Measurements from ENCODE around the gene FBXL17.
A peak's percentile ranks its signal among the peaks of the same experiment; 100 is the strongest.

The FBXL17 gene

DNA sequence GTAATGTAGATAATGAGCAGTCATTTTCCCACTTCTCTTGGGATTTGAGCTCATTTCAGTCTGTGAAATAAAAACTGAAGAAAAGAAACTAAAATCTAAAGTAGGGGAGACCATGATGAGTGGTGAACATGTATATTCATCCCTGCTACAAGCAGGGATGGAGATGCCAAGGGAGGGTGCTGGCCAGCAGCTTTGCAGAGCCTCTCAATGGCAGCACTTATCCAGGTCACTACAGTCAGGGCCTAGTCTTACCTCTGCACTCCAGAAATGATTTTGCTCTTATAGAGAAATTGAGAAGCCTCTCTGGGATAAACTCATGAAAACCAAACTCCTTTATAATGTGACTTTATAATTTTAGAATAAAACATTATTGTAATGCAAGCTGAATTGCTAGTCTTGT, 317.6 kb downstream of the FBXL17 start:
- DNase-seq: no peak
- peaks cover under 1% of the 10 kb centered on the region for H3K4me1 Mint-ChIP-seq (ENCODE audit: low read depth)
- no peaks in the 10 kb centered on the region for H3K36me3 Mint-ChIP-seq (ENCODE audit: low read depth)
- H3K4me3 Mint-ChIP-seq: no peak overlapping the region
- H3K9me3 Mint-ChIP-seq: no peaks in the 10 kb centered on the region
- H3K27ac Mint-ChIP-seq: no peak overlapping the region
- no peaks in the 10 kb centered on the region for H3K27me3 Mint-ChIP-seq

DNA sequence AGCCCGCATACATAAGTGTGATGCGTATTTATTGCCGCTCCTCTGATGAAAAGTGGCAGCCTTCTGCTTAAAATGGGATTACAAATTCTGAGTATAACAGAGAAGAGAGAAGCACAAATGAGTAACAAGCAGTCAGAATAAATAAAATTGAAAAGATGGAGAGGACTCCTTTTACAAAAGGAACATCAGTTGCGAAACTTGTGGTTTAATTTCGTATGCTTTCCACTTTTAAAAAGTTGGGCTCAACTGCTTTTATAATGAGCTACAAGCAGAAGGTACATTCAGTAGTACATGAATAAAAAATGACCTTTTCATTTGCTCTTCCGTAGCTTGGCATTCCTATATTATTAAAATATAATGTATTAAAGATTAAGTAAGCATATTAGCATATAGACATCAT, 320.0 kb downstream of the FBXL17 start:
- Mint-ChIP-seq H3K27me3 (no peaks in the 10 kb centered on the region), H3K36me3 (ENCODE audit: low read depth) (no peaks in the 10 kb centered on the region), H3K4me3 (no peak overlapping the region), H3K4me1 (ENCODE audit: low read depth) (no peaks in the 10 kb centered on the region), H3K27ac (no peak overlapping the region), H3K9me3 (no peaks in the 10 kb centered on the region)
- no peak for DNase-seq

DNA sequence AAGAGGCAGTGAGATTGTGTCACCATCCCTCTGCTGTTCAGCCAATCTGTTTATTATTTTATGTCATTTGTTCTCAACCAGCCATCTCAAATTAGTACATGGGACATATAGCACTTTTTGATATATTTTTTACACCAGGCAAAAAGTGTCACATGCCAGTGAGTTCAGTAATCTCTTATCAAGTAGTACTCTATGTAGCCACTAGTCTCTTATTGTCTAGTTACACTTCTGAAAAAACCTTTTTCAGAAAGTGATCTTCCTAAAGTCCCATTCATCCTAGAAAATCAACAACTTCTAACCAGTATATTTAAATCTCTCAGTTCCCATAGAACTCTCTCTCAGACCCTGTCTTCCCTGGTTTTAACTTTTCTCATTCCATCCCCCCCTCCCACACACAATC, 321.6 kb downstream of the FBXL17 start:
- Mint-ChIP-seq H3K27ac (no peak overlapping the region), H3K4me3 (no peak overlapping the region), H3K36me3 (ENCODE audit: low read depth) (peaks cover 3% of the 10 kb centered on the region), H3K27me3 (no peaks in the 10 kb centered on the region), H3K9me3 (no peaks in the 10 kb centered on the region), H3K4me1 (ENCODE audit: low read depth) (no peaks in the 10 kb centered on the region)
- DNase-seq: no peak

DNA sequence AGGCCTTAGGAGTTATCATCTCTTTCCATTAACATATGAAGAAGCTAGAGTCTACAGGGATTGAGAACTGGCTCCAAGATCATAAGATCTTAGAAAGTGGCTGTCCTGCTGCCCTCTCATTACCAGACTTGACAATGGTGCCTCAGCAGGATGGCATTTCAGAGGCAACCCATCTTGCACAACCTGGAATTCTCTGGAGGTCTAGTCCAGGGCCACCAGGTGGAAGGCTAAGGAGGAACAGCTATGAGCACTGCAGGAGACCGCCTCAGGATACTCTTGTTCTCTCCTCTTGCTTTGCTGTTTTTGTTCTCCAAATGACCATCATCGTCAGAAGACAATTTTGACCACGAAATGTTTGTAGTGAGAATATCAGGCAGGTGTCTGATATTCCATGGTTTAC, 322.6 kb downstream of the FBXL17 start:
- H3K4me3 Mint-ChIP-seq: no peak overlapping the region

DNA sequence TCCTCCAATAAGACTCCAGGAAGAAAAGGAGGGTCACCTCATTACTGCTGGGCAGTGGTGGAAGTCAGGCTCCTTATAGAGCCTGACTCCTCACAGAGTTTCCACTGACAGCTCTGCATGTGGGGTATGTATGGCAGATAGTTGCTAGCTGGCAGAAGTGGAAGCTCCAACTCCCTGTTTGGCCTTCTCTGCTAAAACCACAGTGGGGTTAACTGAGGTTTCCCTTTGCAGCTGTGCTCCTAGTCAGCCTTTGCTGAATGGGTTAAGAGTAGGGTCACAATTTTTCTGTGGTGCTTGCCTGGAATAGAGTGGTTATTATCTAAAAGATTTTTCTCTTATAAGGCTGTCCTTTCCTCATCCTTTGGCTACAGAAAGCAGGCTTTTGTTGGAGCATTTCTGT, 327.5 kb downstream of the FBXL17 start:
- H3K9me3 Mint-ChIP-seq: peaks cover 34% of the 10 kb centered on the region
- no peaks in the 10 kb centered on the region for H3K27me3 Mint-ChIP-seq
- H3K4me3 Mint-ChIP-seq: no peak overlapping the region
- no peaks in the 10 kb centered on the region for H3K4me1 Mint-ChIP-seq (ENCODE audit: low read depth)
- no peak overlapping the region for H3K27ac Mint-ChIP-seq
- H3K36me3 Mint-ChIP-seq (ENCODE audit: low read depth): peaks cover 53% of the 10 kb centered on the region
- DNase-seq: no peak

More for the DNA sequence above, 322.6 kb downstream of the FBXL17 start:
- no peak for DNase-seq
- peaks cover 4% of the 10 kb centered on the region for H3K9me3 Mint-ChIP-seq
- H3K27me3 Mint-ChIP-seq: no peaks in the 10 kb centered on the region
- H3K36me3 Mint-ChIP-seq (ENCODE audit: low read depth): peaks cover 9% of the 10 kb centered on the region
- no peaks in the 10 kb centered on the region for H3K4me1 Mint-ChIP-seq (ENCODE audit: low read depth)
- no peak overlapping the region for H3K27ac Mint-ChIP-seq

DNA sequence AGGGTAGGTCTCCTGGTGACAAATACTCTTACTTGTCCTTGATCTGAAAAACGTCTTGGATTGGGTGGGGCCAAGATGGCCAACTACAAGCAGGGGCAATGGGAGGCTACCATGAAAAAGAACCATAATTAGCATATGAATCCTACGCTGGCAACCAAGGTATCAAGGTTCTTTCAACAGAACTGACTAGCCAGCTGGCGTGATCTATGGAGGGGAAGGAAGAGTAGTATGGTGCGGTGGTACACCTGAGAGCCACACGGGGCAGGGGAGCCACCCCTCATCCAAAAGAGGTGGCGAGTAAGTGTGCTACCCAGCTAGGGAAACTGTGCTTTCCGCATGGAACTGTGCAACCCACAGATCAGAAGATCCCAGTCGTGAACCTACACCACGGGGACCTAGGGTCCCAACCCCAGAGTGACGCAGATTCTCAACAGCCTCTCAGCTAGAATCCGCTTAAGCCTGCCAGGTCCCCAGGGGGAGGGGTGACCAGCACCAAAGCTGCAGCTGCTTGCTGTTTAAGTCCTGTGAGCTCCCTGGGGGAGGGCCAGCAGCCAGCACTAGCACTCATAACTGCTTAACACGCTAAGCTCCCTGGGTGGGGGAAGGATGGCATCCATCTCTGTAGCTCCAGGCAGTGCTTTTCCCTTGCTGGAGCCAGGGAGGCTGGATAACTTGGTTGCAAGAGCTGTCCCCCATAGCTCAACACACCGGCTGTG, 334.8 kb downstream of the FBXL17 start:
- H3K27ac Mint-ChIP-seq: no peak overlapping the region
- no peak overlapping the region for H3K4me3 Mint-ChIP-seq
- H3K27me3 Mint-ChIP-seq: no peaks in the 10 kb centered on the region
- H3K4me1 Mint-ChIP-seq (ENCODE audit: low read depth): no peaks in the 10 kb centered on the region
- no peak for DNase-seq
- H3K9me3 Mint-ChIP-seq: peaks cover 16% of the 10 kb centered on the region
- peaks cover 36% of the 10 kb centered on the region for H3K36me3 Mint-ChIP-seq (ENCODE audit: low read depth)

DNA sequence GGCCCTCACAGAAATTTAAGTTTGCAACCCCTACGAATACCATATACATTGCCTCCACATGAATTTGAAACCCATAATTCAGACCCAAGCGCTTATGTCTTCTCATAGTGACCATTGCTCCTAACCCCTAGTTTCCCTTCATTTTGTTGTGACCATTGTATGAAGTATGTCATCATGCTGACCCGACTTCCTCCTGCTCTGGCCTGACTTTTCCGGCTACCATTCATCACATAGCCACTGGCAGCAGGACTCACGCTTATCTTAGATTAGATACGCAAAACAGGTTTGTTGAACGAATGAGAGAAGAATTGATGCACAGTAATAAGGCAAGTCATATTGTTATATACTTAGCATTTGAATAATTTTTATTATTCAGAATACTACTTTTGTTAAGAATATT, 345.4 kb downstream of the FBXL17 start:
- no peaks in the 10 kb centered on the region for H3K9me3 Mint-ChIP-seq
- H3K27ac Mint-ChIP-seq: no peak overlapping the region
- no peak for DNase-seq
- no peak overlapping the region for H3K4me3 Mint-ChIP-seq
- no peaks in the 10 kb centered on the region for H3K4me1 Mint-ChIP-seq (ENCODE audit: low read depth)
- H3K36me3 Mint-ChIP-seq (ENCODE audit: low read depth): peaks cover 2% of the 10 kb centered on the region
- H3K27me3 Mint-ChIP-seq: no peaks in the 10 kb centered on the region

DNA sequence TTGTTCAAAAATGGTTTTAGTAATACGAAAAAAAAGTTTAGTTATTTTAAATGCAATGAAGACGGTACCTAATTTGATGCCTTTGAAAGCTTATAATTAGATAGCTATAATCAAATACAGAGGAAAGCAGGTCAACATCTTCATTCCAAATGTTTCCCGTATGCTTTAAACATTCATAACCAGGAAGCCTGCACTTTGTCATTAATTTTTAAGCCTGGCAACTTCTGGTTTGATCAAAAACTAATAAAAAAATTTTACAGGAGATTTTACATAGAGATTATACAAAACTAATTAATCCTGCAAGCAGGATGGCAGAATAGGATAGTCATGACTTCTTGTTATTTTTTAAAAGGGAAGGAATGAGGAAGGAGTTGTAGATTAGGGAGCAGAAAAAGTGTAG, 353.0 kb downstream of the FBXL17 start:
- no peak for DNase-seq
- H3K9me3 Mint-ChIP-seq: no peaks in the 10 kb centered on the region
- H3K4me3 Mint-ChIP-seq: no peak overlapping the region
- H3K4me1 Mint-ChIP-seq (ENCODE audit: low read depth): no peaks in the 10 kb centered on the region
- no peaks in the 10 kb centered on the region for H3K36me3 Mint-ChIP-seq (ENCODE audit: low read depth)
- H3K27ac Mint-ChIP-seq: no peak overlapping the region
- H3K27me3 Mint-ChIP-seq: no peaks in the 10 kb centered on the region

DNA sequence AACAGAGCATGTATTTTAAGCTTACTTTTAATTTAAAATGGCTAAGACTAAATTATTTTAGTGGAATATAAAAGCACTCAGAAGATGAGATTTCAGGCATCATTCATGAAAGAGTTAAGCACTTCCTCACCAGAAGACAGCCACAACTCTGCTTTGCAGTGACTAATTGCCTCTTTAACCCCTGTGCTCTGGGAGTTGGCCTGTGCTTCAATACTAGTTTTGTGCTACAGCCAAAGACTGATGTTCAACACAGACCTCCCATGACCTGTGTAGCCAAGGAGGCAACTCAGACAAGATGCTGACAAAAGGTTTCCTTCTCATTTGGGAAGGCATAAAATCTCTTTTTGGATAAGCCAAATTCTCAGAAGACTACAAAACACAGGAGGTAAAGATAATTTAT, 353.5 kb downstream of the FBXL17 start:
- Mint-ChIP-seq H3K27ac (no peak overlapping the region), H3K4me3 (no peak overlapping the region), H3K27me3 (no peaks in the 10 kb centered on the region), H3K9me3 (no peaks in the 10 kb centered on the region), H3K4me1 (ENCODE audit: low read depth) (no peaks in the 10 kb centered on the region), H3K36me3 (ENCODE audit: low read depth) (no peaks in the 10 kb centered on the region)
- DNase-seq: no peak

DNA sequence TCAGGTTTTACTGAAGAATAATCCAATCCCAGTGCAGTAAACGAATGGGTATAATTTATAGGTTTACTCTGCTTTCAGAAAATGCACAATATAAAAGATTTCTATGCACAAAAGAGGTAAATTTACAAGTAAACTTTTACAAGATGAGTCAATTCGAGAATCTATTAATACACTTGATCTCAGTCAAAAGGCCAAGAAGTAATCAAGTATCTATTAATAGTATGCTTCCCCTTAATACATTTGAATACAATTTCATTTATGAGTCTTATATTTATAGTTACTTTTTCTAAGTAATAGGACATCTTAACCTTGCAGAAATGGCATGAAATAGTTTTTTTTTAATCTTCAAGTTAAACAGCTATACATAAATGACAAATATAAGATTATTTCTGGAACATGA, 355.9 kb downstream of the FBXL17 start:
- no peaks in the 10 kb centered on the region for H3K27me3 Mint-ChIP-seq
- H3K36me3 Mint-ChIP-seq (ENCODE audit: low read depth): no peaks in the 10 kb centered on the region
- no peaks in the 10 kb centered on the region for H3K4me1 Mint-ChIP-seq (ENCODE audit: low read depth)
- no peak overlapping the region for H3K27ac Mint-ChIP-seq
- DNase-seq: no peak
- H3K9me3 Mint-ChIP-seq: no peaks in the 10 kb centered on the region
- no peak overlapping the region for H3K4me3 Mint-ChIP-seq

DNA sequence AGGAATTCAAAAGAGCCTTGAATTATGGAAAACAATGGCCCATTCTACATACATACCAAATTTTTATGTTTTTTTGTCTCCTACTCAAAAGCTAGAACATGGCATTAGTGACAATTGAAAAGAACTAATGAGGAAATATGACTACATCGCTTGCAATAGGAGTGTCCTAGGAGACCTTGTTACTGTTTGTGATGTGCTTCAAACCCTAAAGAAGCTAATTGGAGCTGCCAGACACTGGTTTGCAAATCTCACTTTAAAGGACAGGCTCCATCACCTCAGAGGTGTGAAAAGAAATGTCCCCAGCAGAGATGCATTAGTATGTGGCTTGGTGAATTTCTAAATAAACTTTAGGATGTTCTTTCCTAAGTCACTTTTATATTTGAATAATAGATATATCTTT, 356.9 kb downstream of the FBXL17 start:
- Mint-ChIP-seq H3K4me1 (ENCODE audit: low read depth) (no peaks in the 10 kb centered on the region), H3K9me3 (no peaks in the 10 kb centered on the region), H3K27ac (no peak overlapping the region), H3K36me3 (ENCODE audit: low read depth) (peaks cover under 1% of the 10 kb centered on the region), H3K27me3 (no peaks in the 10 kb centered on the region), H3K4me3 (no peak overlapping the region)
- no peak for DNase-seq

DNA sequence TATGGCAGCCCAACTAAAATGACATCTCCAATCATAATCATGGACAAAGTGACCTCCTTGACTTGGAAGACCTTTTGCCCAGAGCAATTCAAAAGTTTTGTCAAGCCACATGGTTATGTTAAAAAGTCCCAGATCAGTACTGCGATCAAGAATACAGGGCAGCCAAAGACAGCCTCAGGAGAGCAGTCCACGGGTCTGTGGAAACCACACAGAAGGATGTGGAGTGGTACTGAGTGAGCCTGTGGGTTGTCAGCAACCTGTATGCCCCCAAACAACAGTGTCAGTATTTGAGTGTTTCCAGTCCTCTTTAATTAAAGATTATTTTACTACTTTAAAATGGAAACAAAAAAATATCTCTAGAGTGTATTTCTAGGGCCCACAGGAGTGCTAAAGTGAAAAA, 365.8 kb downstream of the FBXL17 start:
- no peak overlapping the region for H3K27ac Mint-ChIP-seq
- no peak overlapping the region for H3K4me3 Mint-ChIP-seq
- no peaks in the 10 kb centered on the region for H3K9me3 Mint-ChIP-seq
- DNase-seq: no peak
- H3K4me1 Mint-ChIP-seq (ENCODE audit: low read depth): no peaks in the 10 kb centered on the region
- no peaks in the 10 kb centered on the region for H3K27me3 Mint-ChIP-seq
- H3K36me3 Mint-ChIP-seq (ENCODE audit: low read depth): peaks cover 23% of the 10 kb centered on the region

DNA sequence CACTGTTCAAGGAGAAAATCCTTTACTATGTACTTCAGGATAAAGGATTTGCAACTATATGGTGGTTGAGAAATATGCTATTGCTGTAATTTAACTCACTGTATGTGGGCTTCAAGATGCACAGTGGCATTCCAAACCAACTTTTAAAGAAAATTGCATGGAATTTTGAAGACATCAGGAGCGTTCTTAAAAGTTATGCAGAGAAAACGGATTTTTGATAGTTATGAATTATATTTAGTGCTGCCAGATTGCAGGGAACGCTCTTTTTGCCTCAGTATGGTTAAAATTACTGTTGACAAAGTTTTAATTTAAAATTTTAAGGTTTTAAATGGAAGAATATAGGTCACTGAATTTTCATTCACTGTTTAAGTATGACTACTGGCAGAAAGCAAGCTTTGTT, 375.1 kb downstream of the FBXL17 start:
- Mint-ChIP-seq H3K4me3 (no peak overlapping the region), H3K9me3 (no peaks in the 10 kb centered on the region), H3K36me3 (ENCODE audit: low read depth) (no peaks in the 10 kb centered on the region), H3K4me1 (ENCODE audit: low read depth) (peaks cover 14% of the 10 kb centered on the region), H3K27me3 (no peaks in the 10 kb centered on the region), H3K27ac (no peak overlapping the region)
- no peak for DNase-seq

DNA sequence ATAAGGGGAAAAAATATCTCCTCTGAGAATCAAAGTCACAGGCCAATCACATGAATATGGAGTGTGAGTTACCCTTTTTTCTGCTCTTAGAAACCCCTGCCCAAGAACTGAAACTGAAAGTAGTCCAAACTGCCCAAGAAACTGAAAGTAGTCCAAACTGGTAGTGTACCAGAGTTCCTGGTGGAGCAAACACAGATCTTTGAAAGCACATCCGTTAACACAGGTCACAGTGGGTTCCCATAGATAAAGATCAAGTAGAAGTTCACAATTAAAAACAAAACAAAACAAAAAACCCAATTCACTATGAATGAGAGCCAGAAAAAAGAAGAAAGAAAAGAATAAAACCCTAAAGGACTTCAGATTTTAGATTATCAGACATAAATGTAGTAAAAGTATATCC, 378.7 kb downstream of the FBXL17 start:
- Mint-ChIP-seq H3K4me1 (ENCODE audit: low read depth) (peaks cover 14% of the 10 kb centered on the region), H3K36me3 (ENCODE audit: low read depth) (no peaks in the 10 kb centered on the region), H3K4me3 (peak overlapping the region; percentile 10), H3K9me3 (no peaks in the 10 kb centered on the region), H3K27ac (peak overlapping the region; percentile 79), H3K27me3 (no peaks in the 10 kb centered on the region)
- DNase-seq: no peak

DNA sequence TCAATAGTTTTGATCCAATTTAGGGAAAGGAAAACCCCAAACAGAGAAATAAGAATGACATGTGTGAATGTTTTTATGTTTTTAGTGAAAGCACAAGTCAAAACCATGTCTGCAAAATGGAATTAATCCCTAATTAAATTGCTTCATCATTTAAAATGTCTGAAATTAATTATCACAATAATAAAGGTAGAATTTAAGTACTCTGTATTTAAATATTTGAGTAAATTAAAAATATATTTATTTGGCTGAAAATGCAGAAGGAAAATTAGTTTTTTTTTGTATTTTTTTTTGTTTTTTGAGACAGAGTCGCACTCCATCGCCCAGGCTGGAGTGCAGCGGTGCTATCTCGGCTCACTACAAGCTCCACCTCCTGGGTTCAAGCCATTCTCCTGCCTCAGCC, 380.7 kb downstream of the FBXL17 start:
- no peaks in the 10 kb centered on the region for H3K9me3 Mint-ChIP-seq

More for the DNA sequence above, 380.7 kb downstream of the FBXL17 start:
- H3K4me1 Mint-ChIP-seq (ENCODE audit: low read depth): peaks cover 14% of the 10 kb centered on the region
- peaks cover 5% of the 10 kb centered on the region for H3K36me3 Mint-ChIP-seq (ENCODE audit: low read depth)
- no peaks in the 10 kb centered on the region for H3K27me3 Mint-ChIP-seq
- no peak overlapping the region for H3K27ac Mint-ChIP-seq
- DNase-seq: no peak
- H3K4me3 Mint-ChIP-seq: no peak overlapping the region

All from activated T-cell treated with anti-CD3 and anti-CD28 coated beads, Interleukin-2, amount 50 U/mL, for 24 hours (primary cell).